Neural cell (in vitro differentiated cells): ENCODE data around the gene FAM193B. TPM values are rescaled to one million over a fixed set of nuclear protein-coding genes. Genes with fewer than 3 reads are reported as not detected.

Source experiments
- H2AFZ ChIP-seq: fragments of 200-600, 300-800 bp; sonication (generic), shearing (Covaris generic); 2 replicates; pipeline ENCODE4 v1.6.0; 2014; ENCODE audit warnings: low read depth, mild to moderate bottlenecking, antibody characterized with exemption, low read length, moderate library complexity
- H3F3A ChIP-seq: fragments of 200-600 bp; shearing (Covaris generic); 2 replicates; pipeline ENCODE4 v1.6.1; 2016; ENCODE audit warnings: mild to moderate bottlenecking, moderate library complexity, mixed read lengths, antibody characterized with exemption, low read length; ENCODE audit not compliant: insufficient read depth, poor library complexity, severe bottlenecking
- H3K27ac ChIP-seq: fragments of 200-600, 300-800 bp; sonication (generic), shearing (Covaris generic); 2 replicates; pipeline ENCODE4 v1.5.1; 2014; ENCODE audit warnings: mild to moderate bottlenecking, low read length, moderate library complexity
- H3K27me3 ChIP-seq: fragments of 300-800, 200-600 bp; sonication (generic), shearing (Covaris generic); 2 replicates; pipeline ENCODE4 v1.6.0; 2014; ENCODE audit warnings: mild to moderate bottlenecking, low read depth, low read length, moderate library complexity; ENCODE audit not compliant: insufficient read depth
- H3K36me3 ChIP-seq: fragments of 300-800, 200-600 bp; sonication (generic), shearing (Covaris generic); 2 replicates; pipeline ENCODE4 v1.5.1; 2014; ENCODE audit warnings: mild to moderate bottlenecking, antibody characterized with exemption, low read length, moderate library complexity; ENCODE audit not compliant: insufficient read depth
- H3K4me2 ChIP-seq: fragments of 300-800, 200-600 bp; sonication (generic), shearing (Covaris generic); 2 replicates; pipeline ENCODE4 v1.6.0; 2014; ENCODE audit warnings: mild to moderate bottlenecking, low read length
- H3K4me3 ChIP-seq: fragments of 300-800, 200-600 bp; sonication (generic), shearing (Covaris generic); 2 replicates; pipeline ENCODE4 v1.5.1; 2014; ENCODE audit warnings: mild to moderate bottlenecking, low read length, moderate library complexity
- H3K79me2 ChIP-seq: fragments of 200-600 bp; shearing (Covaris generic); replicated peaks from 2 replicates; pipeline ENCODE4 v1.6.0; 2014; ENCODE audit warnings: mild to moderate bottlenecking, low read length, moderate library complexity; ENCODE audit not compliant: insufficient read depth
- H3K9ac ChIP-seq: fragments of 300-800, 200-600 bp; sonication (generic), shearing (Covaris generic); 2 replicates; pipeline ENCODE4 v1.6.1; 2016; ENCODE audit warnings: mild to moderate bottlenecking, low read length, mixed read lengths
- H3K9me2 ChIP-seq: fragments of 200-600 bp; shearing (Covaris generic); 2 replicates; pipeline ENCODE4 v1.6.1; 2016; ENCODE audit warnings: mild to moderate bottlenecking, low read length, mixed read lengths; ENCODE audit not compliant: insufficient read depth
- H3K9me3 ChIP-seq: fragments of 200-600, 300-800 bp; sonication (generic), shearing (Covaris generic); 2 replicates; pipeline ENCODE4 v1.6.1; 2016; ENCODE audit warnings: mild to moderate bottlenecking, mixed run types, low read length, moderate library complexity, mixed read lengths
- H4K20me1 ChIP-seq: fragments of 200-600 bp; shearing (Covaris generic); 2 replicates; pipeline ENCODE4 v1.6.1; 2016; ENCODE audit warnings: mild to moderate bottlenecking, mixed run types; ENCODE audit not compliant: insufficient read depth
- EP300 ChIP-seq: fragments of 450-650 bp; conservative IDR thresholded peaks from 2 replicates; pipeline ENCODE4 v1.6.1; 2014; ENCODE audit warnings: antibody characterized with exemption, mild to moderate bottlenecking, moderate library complexity; ENCODE audit not compliant: poor library complexity, severe bottlenecking
- EZH2 ChIP-seq: fragments of 200-600, 300-800 bp; shearing (Covaris generic), sonication (generic); IDR thresholded peaks from 2 replicates; pipeline ENCODE4 v1.6.1; 2014; ENCODE audit warnings: antibody characterized with exemption, low read length, borderline replicate concordance, mild to moderate bottlenecking; ENCODE audit not compliant: insufficient read depth, poor library complexity, severe bottlenecking
- MXI1 ChIP-seq: fragments of 450-650 bp; conservative IDR thresholded peaks from 2 replicates; pipeline ENCODE4 v1.6.1; 2014; ENCODE audit warnings: antibody characterized with exemption, mild to moderate bottlenecking; ENCODE audit not compliant: poor library complexity, severe bottlenecking
- POLR2AphosphoS5 ChIP-seq: IDR thresholded peaks from 2 replicates; pipeline ENCODE4 v1.6.1; 2012
- RAD21 ChIP-seq: fragments of 450-650 bp; conservative IDR thresholded peaks from 2 replicates; pipeline ENCODE4 v1.6.1; 2014; ENCODE audit warnings: antibody characterized with exemption, mild to moderate bottlenecking, moderate library complexity
- REST ChIP-seq: IDR thresholded peaks from 2 replicates; pipeline ENCODE4 v1.6.1; 2012; ENCODE audit warnings: borderline replicate concordance
- SMC3 ChIP-seq: fragments of 450-650 bp; conservative IDR thresholded peaks from 2 replicates; pipeline ENCODE4 v1.6.1; 2014; ENCODE audit warnings: antibody characterized with exemption, mild to moderate bottlenecking, moderate library complexity; ENCODE audit not compliant: poor library complexity
- TAF1 ChIP-seq: IDR thresholded peaks from 2 replicates; pipeline ENCODE4 v1.6.1; 2012; ENCODE audit warnings: low read depth
- polyA plus RNA-seq: library from polyadenylated mRNA; depleted of rRNA; stranded (reverse); fragments of >200 nt; gene quantifications from 2 replicates; pipeline ENCODE4 v1.2.3, GENCODE V29; 2014
- TF ChIP-seq, protein P1 (sequence below): fragments of 450-650 bp; IDR thresholded peaks from 2 replicates; pipeline ENCODE4 v1.5.1; 2014; ENCODE audit warnings: antibody characterized with exemption, mild to moderate bottlenecking, moderate library complexity; ENCODE audit not compliant: poor library complexity, severe bottlenecking

Gene FAM193B
- polyA plus RNA-seq, 1 donor from 2014 or later: 79.2 TPM

DNA sequence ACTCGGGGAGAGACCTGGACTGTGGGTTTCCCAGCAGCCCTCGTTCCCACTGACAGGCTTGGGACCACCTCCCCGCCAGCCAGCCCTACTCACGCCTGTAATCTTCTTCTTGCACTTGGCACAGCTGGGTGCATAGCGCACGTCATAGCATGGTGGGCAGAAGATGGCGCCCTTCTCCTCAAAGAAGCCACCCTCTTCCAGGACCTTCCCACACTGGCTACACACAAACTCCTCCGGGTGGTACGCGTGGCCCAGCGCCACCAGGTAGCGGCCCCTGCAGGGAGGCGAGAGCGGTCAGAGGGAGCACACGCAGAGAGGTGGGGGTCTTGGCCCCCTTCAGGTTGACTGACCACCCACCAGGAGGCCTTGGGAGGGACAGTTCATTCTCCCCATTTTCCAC, 66.4 kb downstream of the FAM193B start:
- TF ChIP-seq EZH2: no peak
- TF ChIP-seq, protein P1, sequence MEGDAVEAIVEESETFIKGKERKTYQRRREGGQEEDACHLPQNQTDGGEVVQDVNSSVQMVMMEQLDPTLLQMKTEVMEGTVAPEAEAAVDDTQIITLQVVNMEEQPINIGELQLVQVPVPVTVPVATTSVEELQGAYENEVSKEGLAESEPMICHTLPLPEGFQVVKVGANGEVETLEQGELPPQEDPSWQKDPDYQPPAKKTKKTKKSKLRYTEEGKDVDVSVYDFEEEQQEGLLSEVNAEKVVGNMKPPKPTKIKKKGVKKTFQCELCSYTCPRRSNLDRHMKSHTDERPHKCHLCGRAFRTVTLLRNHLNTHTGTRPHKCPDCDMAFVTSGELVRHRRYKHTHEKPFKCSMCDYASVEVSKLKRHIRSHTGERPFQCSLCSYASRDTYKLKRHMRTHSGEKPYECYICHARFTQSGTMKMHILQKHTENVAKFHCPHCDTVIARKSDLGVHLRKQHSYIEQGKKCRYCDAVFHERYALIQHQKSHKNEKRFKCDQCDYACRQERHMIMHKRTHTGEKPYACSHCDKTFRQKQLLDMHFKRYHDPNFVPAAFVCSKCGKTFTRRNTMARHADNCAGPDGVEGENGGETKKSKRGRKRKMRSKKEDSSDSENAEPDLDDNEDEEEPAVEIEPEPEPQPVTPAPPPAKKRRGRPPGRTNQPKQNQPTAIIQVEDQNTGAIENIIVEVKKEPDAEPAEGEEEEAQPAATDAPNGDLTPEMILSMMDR: peak; percentile 16

GRCh38 chr5:177487144-177487543, 67.2 kb downstream of the FAM193B start:
- H3K79me2 ChIP-seq: no peaks in the 10 kb centered on the region
- no peaks in the 10 kb centered on the region for H4K20me1 ChIP-seq
- H3K4me2 ChIP-seq: no peak overlapping the region
- TF ChIP-seq POLR2AphosphoS5: no peak
- no peak for TF ChIP-seq REST
- TF ChIP-seq EP300: no peak
- TF ChIP-seq SMC3: no peak
- TF ChIP-seq TAF1: no peak
- TF ChIP-seq, protein P1: no peak
- TF ChIP-seq RAD21: no peak
- TF ChIP-seq MXI1: no peak
- TF ChIP-seq EZH2: no peak
- no peaks in the 10 kb centered on the region for H3K9me3 ChIP-seq
- no peaks in the 10 kb centered on the region for H3F3A ChIP-seq
- H3K36me3 ChIP-seq: no peaks in the 10 kb centered on the region
- H3K27ac ChIP-seq: no peak overlapping the region
- H3K27me3 ChIP-seq: no peaks in the 10 kb centered on the region
- no peak overlapping the region for H3K9ac ChIP-seq
- H3K4me3 ChIP-seq: no peak overlapping the region
- H2AFZ ChIP-seq: no peak overlapping the region
- H3K9me2 ChIP-seq: no peaks in the 10 kb centered on the region

More for the DNA sequence above, 66.4 kb downstream of the FAM193B start:
- Histone ChIP-seq H2AFZ (no peak overlapping the region), H3K4me3 (no peak overlapping the region), H3K9me3 (no peaks in the 10 kb centered on the region), H3K9ac (no peak overlapping the region), H3K27ac (no peak overlapping the region), H3K4me2 (no peak overlapping the region), H3K79me2 (no peaks in the 10 kb centered on the region), H3F3A (no peaks in the 10 kb centered on the region), H3K9me2 (no peaks in the 10 kb centered on the region), H3K27me3 (no peaks in the 10 kb centered on the region), H4K20me1 (no peaks in the 10 kb centered on the region), H3K36me3 (no peaks in the 10 kb centered on the region)
